Lower leg skin (tissue), 3 donors: ENCODE results near the gene DDC.

ENCODE experiments used
- CTCF ChIP-seq, 3 donors: fragments of 450-650 bp; IDR thresholded peaks; one replicate each; pipeline ENCODE4 v1.5.1; 2016; ENCODE audit warnings: antibody characterized with exemption in 3 of 3, mild to moderate bottlenecking in 3 of 3, moderate library complexity in 2 of 3
- POLR2A ChIP-seq, 2 donors: fragments of 450-650 bp; IDR thresholded peaks; one replicate each; pipeline ENCODE4 v1.6.1; 2016 to 2017; ENCODE audit warnings: antibody characterized with exemption in 2 of 2, mild to moderate bottlenecking in 1 of 2, moderate library complexity in 1 of 2

DNA sequence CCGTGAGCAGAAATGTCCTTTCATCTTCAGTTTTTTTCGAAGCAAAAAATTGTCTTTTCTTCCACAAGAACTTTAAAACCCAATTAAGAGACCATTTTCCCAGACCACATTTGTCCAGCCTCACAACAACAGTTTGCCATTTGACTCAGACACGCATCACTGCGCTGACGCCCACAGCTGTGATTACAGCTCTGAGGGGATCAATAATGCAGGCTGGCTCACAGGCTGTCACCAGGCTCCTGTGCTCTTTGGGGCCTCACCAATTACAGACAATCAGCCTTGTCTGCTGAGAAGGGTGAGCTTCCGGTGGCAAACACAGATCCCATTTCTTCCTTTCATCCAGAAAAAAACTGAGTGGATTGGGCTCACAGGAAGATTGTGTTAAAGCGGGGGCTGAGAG, 33.3 kb downstream of the DDC start:
- TF ChIP-seq CTCF (IDR thresholded peaks at IDR 0.05) (no peak), POLR2A (IDR thresholded peaks at IDR 0.05) (no peak)
